CD14-positive monocyte (primary cell): ENCODE data around the gene TRIM40. TPM values are rescaled to one million over a fixed set of nuclear protein-coding genes. Genes with fewer than 3 reads are reported as not detected.

Experiments used
- DNase-seq, 3 donors: peaks; one replicate each; pipeline ENCODE4 v3.0.0-alpha.2; 2011 to 2022
- H2AFZ ChIP-seq: 2 replicates; pipeline ENCODE4 v1.6.0; 2012; ENCODE audit warnings: mild to moderate bottlenecking, low read depth, low read length, inconsistent platforms; ENCODE audit not compliant: insufficient read depth, poor library complexity, severe bottlenecking
- H3K27ac ChIP-seq, 2 donors: 1 replicate in 1 of 2; 2 replicates in 1 of 2; pipeline ENCODE4 v1.5.1; 2012 to 2013; ENCODE audit warnings: low read length in 2 of 2, control low read depth in 1 of 2, inconsistent platforms in 1 of 2, low read depth in 1 of 2, mild to moderate bottlenecking in 1 of 2
- H3K27me3 ChIP-seq, 2 donors: one replicate each; pipeline versions ENCODE4 v1.6.0 to v1.6.1; 2011 to 2013; ENCODE audit warnings: low read length in 2 of 2; ENCODE audit not compliant: control insufficient read depth in 2 of 2, insufficient read depth in 2 of 2
- H3K36me3 ChIP-seq, 2 donors: replicated peaks in 1 of 2; 1 replicate in 1 of 2; 2 replicates in 1 of 2; pipeline versions ENCODE4 v1.5.1 to v1.6.1; 2012 to 2013; ENCODE audit warnings: low read length in 2 of 2, control low read depth in 1 of 2, inconsistent platforms in 1 of 2, mild to moderate bottlenecking in 1 of 2; ENCODE audit not compliant: insufficient read depth in 2 of 2, control insufficient read depth in 1 of 2
- H3K4me1 ChIP-seq, 2 donors: 1 replicate in 1 of 2; 2 replicates in 1 of 2; pipeline versions ENCODE4 v1.5.1 to v1.6.1; 2012 to 2013; ENCODE audit warnings: low read length in 2 of 2, control low read depth in 1 of 2, inconsistent platforms in 1 of 2, mild to moderate bottlenecking in 1 of 2, moderate library complexity in 1 of 2; ENCODE audit not compliant: insufficient read depth in 2 of 2, control insufficient read depth in 1 of 2
- H3K4me2 ChIP-seq: replicated peaks from 2 replicates; pipeline ENCODE3; 2012; ENCODE audit warnings: low read length, moderate library complexity, mild to moderate bottlenecking; ENCODE audit not compliant: poor library complexity, severe bottlenecking; ENCODE audit errors: extremely low read depth
- H3K4me3 ChIP-seq, 3 experiments: fragments of 200-600 bp in 1 of 3; sonication (generic) in 1 of 3; replicated peaks in 1 of 3; 1 replicate in 2 of 3; 2 replicates in 1 of 3; pipeline ENCODE4 v1.5.1; 2011 to 2013; ENCODE audit warnings: low read length in 3 of 3, mild to moderate bottlenecking in 3 of 3, control low read depth in 2 of 3, low read depth in 2 of 3, inconsistent platforms in 1 of 3, moderate library complexity in 1 of 3
- H3K79me2 ChIP-seq: 2 replicates; pipeline ENCODE4 v1.6.0; 2012; ENCODE audit warnings: mild to moderate bottlenecking, control low read depth, inconsistent platforms, low read length, moderate library complexity; ENCODE audit not compliant: insufficient read depth
- H3K9ac ChIP-seq: 2 replicates; pipeline ENCODE4 v1.6.0; 2017; ENCODE audit warnings: low read length, mild to moderate bottlenecking; ENCODE audit not compliant: insufficient read depth, poor library complexity, severe bottlenecking
- H3K9me3 ChIP-seq, 2 donors: replicated peaks in 1 of 2; 1 replicate in 1 of 2; 2 replicates in 1 of 2; pipeline versions ENCODE4 v1.5.1 to v1.6.1; 2012 to 2013; ENCODE audit warnings: low read length in 2 of 2, control low read depth in 1 of 2; ENCODE audit not compliant: control insufficient read depth in 1 of 2, insufficient read depth in 1 of 2
- H4K20me1 ChIP-seq: 2 replicates; pipeline ENCODE4 v1.6.0; 2012; ENCODE audit warnings: mild to moderate bottlenecking, low read length, control low read depth, moderate library complexity; ENCODE audit not compliant: insufficient read depth
- H3K27ac Mint-ChIP-seq, 7 donors: one replicate each; pipeline ENCODE4 v1.8.0; 2020; ENCODE audit warnings: mild to moderate bottlenecking in 7 of 7, mixed read lengths in 7 of 7, moderate library complexity in 6 of 7, inconsistent platforms in 2 of 7
- H3K27me3 Mint-ChIP-seq, 3 donors: one replicate each; pipeline ENCODE4 v1.8.0; 2021 to 2022; ENCODE audit warnings: low read depth in 3 of 3, mild to moderate bottlenecking in 3 of 3, mixed read lengths in 3 of 3, moderate library complexity in 3 of 3, inconsistent platforms in 1 of 3
- H3K36me3 Mint-ChIP-seq, 2 donors: one replicate each; pipeline ENCODE4 v1.8.0; 2020; ENCODE audit warnings: mixed read lengths in 2 of 2, inconsistent platforms in 1 of 2, mild to moderate bottlenecking in 1 of 2
- H3K4me1 Mint-ChIP-seq: one replicate; pipeline ENCODE4 v1.8.0; 2020; ENCODE audit warnings: mild to moderate bottlenecking, mixed read lengths
- H3K4me3 Mint-ChIP-seq, 2 donors: one replicate each; pipeline ENCODE4 v1.8.0; 2020; ENCODE audit warnings: mild to moderate bottlenecking in 2 of 2, mixed read lengths in 2 of 2, moderate library complexity in 1 of 2
- H3K9me3 Mint-ChIP-seq, 7 donors: one replicate each; pipeline ENCODE4 v1.8.0; 2020 to 2022; ENCODE audit warnings: mixed read lengths in 7 of 7, mild to moderate bottlenecking in 6 of 7, moderate library complexity in 6 of 7, inconsistent platforms in 2 of 7
- CTCF ChIP-seq: fragments of 200-600 bp; IDR thresholded peaks from one replicate; pipeline ENCODE4 v1.8.0; 2022; ENCODE audit warnings: antibody characterized with exemption, mild to moderate bottlenecking
- WGBS: methylation state at CpG from one replicate; pipeline ENCODE4 v1.1.5; 2013; ENCODE audit warnings: missing lambda C conversion rate; ENCODE audit not compliant: insufficient coverage; 5-methylcytosine and 5-hydroxymethylcytosine counted together
- intact Hi-C, 2 donors: fragments of 100-400 bp; cut with micrococcal nuclease; formaldehyde crosslinking; loops; one replicate each; pipeline versions ENCODE4 v1.15.0 to v1.15.1; 2023
- polyA plus RNA-seq, 3 donors: library from polyadenylated mRNA; depleted of rRNA in 1 of 3; unstranded in 2 of 3; stranded (reverse) in 1 of 3; fragments of 300-500 nt in 2 of 3; fragments of >200 nt in 1 of 3; fragmentation: Illumina TruSeq in 2 of 3; gene quantifications; 1 replicate in 2 of 3; 2 replicates in 1 of 3; pipeline ENCODE4 v1.2.3, GENCODE V29; 2012 to 2021

The TRIM40 gene
- polyA plus RNA-seq, 3 donors = not detected

- Histone ChIP-seq H3K36me3 (no peaks in the 10 kb centered on the region), H3K27ac (no peak within 1 kb of the TSS), H3K9ac (no peak within 1 kb of the TSS), H3K4me2 (no peak within 1 kb of the TSS), H4K20me1 (no peaks in the 10 kb centered on the region), H3K4me3 (no peak within 1 kb of the TSS), H2AFZ (no peak within 1 kb of the TSS), H3K79me2 (no peaks in the 10 kb centered on the region), H3K27me3 (no peaks in the 10 kb centered on the region), H3K9me3 (no peaks in the 10 kb centered on the region), H3K4me1 (peaks cover 4 to 5% of the 10 kb centered on the region in 2 donors)
- no peak within 1 kb of the TSS for H3K27ac Mint-ChIP-seq
- H3K27me3 Mint-ChIP-seq = peaks cover 8 to 15% (median 10%) of the 10 kb centered on the region in 3 donors
- 87% methylated on average over 29 of the region's 31 CpGs for WGBS
- intact Hi-C loops = no loop called here
- peaks cover 0 to 2% (median 0%) of the 10 kb centered on the region in 7 donors for H3K9me3 Mint-ChIP-seq
- H3K4me3 Mint-ChIP-seq = no peak within 1 kb of the TSS
- H3K4me1 Mint-ChIP-seq = peaks cover 5% of the 10 kb centered on the region
- no peak for DNase-seq
- TF ChIP-seq CTCF = no peak
- H3K36me3 Mint-ChIP-seq = no peaks in the 10 kb centered on the region
These were observed 27.4 kb downstream of the TRIM40 start, which contains the start of gene TRIM15 for GRCh38 chr6:30163090-30163917. TRIM15 (plus strand) TSS chr6:30163546; CDS start chr6:30163685, 139 bp downstream.

- Histone ChIP-seq H3K36me3 (no peaks in the 10 kb centered on the region), H2AFZ (no peak overlapping the region), H3K9me3 (no peaks in the 10 kb centered on the region), H3K4me2 (no peak overlapping the region), H3K27me3 (no peaks in the 10 kb centered on the region), H3K4me1 (no peaks in the 10 kb centered on the region), H3K9ac (no peak overlapping the region), H3K79me2 (no peaks in the 10 kb centered on the region), H3K4me3 (no peak overlapping the region), H4K20me1 (no peaks in the 10 kb centered on the region), H3K27ac (no peak overlapping the region)
- Mint-ChIP-seq H3K9me3 (peaks cover 0 to 2% (median 0%) of the 10 kb centered on the region in 7 donors), H3K4me3 (no peak overlapping the region), H3K27ac (no peak overlapping the region), H3K27me3 (peaks cover 10 to 20% (median 17%) of the 10 kb centered on the region in 3 donors), H3K4me1 (no peaks in the 10 kb centered on the region), H3K36me3 (no peaks in the 10 kb centered on the region)
- no peak for DNase-seq
- WGBS = 95% methylated on average over 13 of the region's 16 CpGs
- no peak for TF ChIP-seq CTCF
- intact Hi-C loops = no loop called here
These were observed 28.1 kb downstream of the TRIM40 start for GRCh38 chr6:30163918-30164654.
